Smooth muscle cell of bladder (primary cell): ENCODE measurements around the gene ASB2. TPM values are rescaled to one million over a fixed set of nuclear protein-coding genes. Genes with fewer than 3 reads are reported as not detected.

Experiments used
- total RNA-seq: library from RNA; depleted of rRNA; stranded (reverse); fragments of >200 nt; gene quantifications from 2 replicates; pipeline ENCODE4 v1.2.3, GENCODE V29; 2014

ASB2 gene
- 0.28 and 0.55 TPM in 2 replicates for total RNA-seq

GRCh38 chr14:93976477-93977057, at the start of gene ASB2:
ASB2 (minus strand) TSS chr14:93976570; CDS start chr14:93964539, 12,031 bp downstream.

GRCh38 chr14:93997082-93997481, 20.7 kb upstream of the ASB2 start, which contains the start of gene CCDC197:
CCDC197 (plus strand) TSS chr14:93997301; CDS start chr14:93998132, 831 bp downstream.

GRCh38 chr14:93926873-93927799, 49.2 kb downstream of the ASB2 start, which contains the start of gene FAM181A:
FAM181A (plus strand) TSS chr14:93927344; CDS start chr14:93928286, 942 bp downstream.

Other genes starting within 250 kb of the ASB2 start
- not detected in 2 replicates for gene PRIMA1, start 188.1 kb downstream of the ASB2 start, total RNA-seq
- not detected in 2 replicates for gene FAM181A, start 49.2 kb downstream of the ASB2 start, total RNA-seq
- gene CCDC197, start 20.7 kb upstream of the ASB2 start, total RNA-seq = not detected in 2 replicates
- 0.85 and 0.92 TPM in 2 replicates for gene OTUB2, start 49.8 kb upstream of the ASB2 start, total RNA-seq
- gene DDX24, start 104.6 kb upstream of the ASB2 start, total RNA-seq = 97.8 and 132 TPM in 2 replicates
- 15.9 and 17.7 TPM in 2 replicates for gene IFI27L1, start 104.7 kb upstream of the ASB2 start, total RNA-seq
- 14.3 and 16.4 TPM in 2 replicates for gene IFI27, start 134.2 kb upstream of the ASB2 start, total RNA-seq
- gene IFI27L2, start 153.0 kb upstream of the ASB2 start, total RNA-seq = 223 and 280 TPM in 2 replicates
- 1.7 and 4.1 TPM in 2 replicates for gene PPP4R4, start 197.8 kb upstream of the ASB2 start, total RNA-seq